BJ (cell line): ENCODE data around the gene KSR1. TPM values are rescaled to one million over a fixed set of nuclear protein-coding genes. Genes with fewer than 3 reads are reported as not detected.

Source experiments
- CTCF ChIA-PET: fragments of 350-600 bp; formaldehyde crosslinking; extraction: SDS; loops from one replicate; lab custom pipeline; 2021; ENCODE audit warnings: antibody characterized with exemption, inconsistent platforms; lab: Yijun Ruan, JAX
- POLR2A ChIA-PET: fragments of 300-600 bp; sonication (Branson Sonifier 250); formaldehyde crosslinking; extraction: SDS; loops from one replicate; lab custom pipeline; 2021; ENCODE audit warnings: antibody characterized with exemption; lab: Charles Lee
- DNase-seq: peaks from one replicate; pipeline ENCODE4 v3.0.0-alpha.2; 2011; ENCODE audit warnings: low read depth
- H3K27me3 ChIP-seq: 2 replicates; pipeline ENCODE4 v1.6.0; 2011; ENCODE audit warnings: low read length; ENCODE audit not compliant: control insufficient read depth, insufficient read depth
- H3K36me3 ChIP-seq: 2 replicates; pipeline ENCODE4 v1.5.1; 2011; ENCODE audit warnings: low read length; ENCODE audit not compliant: control insufficient read depth, insufficient read depth
- H3K4me3 ChIP-seq: 2 replicates; pipeline ENCODE4 v1.5.1; 2011; ENCODE audit warnings: low read depth, mild to moderate bottlenecking, control low read depth, low read length
- polyA plus RNA-seq: library from polyadenylated mRNA; depleted of rRNA; stranded (reverse); fragments of >200 nt; gene quantifications from 2 replicates; pipeline ENCODE4 v1.2.3, GENCODE V29; 2011
- TF ChIP-seq, protein P1 (sequence below): IDR thresholded peaks from 2 replicates; pipeline ENCODE4 v1.5.1; 2011; ENCODE audit warnings: low read depth, mild to moderate bottlenecking, control low read depth, inconsistent platforms, low read length, moderate library complexity; ENCODE audit not compliant: insufficient read depth

The KSR1 gene
- polyA plus RNA-seq, 1 experiment, result 6.8 TPM

DNA sequence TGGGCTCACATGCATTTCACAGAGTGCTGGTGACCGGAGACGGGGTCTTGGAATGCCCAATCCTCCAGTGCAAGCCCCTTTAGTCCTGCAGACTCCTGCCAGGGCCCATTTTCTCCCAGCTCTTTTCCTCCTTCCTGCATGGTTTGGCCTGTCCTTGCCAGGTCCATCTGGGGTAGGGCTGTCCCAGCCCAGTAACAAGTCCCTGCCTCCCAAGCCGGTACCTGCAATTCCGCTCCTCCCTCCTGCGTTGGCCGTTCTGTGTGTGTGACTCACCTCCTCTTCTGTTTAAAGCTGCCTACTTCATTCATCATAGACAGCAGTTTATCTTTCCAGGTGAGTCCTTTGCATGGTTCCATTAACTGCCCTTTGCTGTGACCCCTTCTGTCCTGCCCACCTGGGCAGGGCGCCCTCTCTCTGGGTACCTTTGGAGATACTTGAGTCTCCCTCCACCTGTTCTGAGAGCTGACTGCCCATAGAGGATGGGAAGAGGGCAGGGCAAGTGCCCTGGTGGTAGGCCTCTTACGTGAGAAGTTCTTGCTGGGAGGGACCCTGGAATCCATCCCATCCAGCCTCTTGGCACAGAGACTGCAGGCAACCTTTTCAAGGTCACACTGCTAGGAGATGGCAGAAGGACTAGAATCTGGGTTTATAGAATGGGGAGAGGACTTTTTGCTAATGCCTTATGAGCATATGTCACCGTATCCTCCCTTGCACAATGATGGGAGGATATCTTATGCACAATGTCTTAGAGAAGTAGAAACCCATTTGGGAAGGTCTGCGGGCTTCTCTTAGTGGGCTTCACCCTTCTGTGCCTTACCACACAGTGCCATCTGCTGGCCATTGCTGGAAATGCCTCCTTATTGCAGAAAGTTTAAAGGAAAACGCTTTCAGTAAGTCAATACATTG, 145.1 kb downstream of the KSR1 start:
- peaks cover 14% of the 10 kb centered on the region for H3K36me3 ChIP-seq
- no peaks in the 10 kb centered on the region for H3K27me3 ChIP-seq
- H3K4me3 ChIP-seq, result no peak overlapping the region
- TF ChIP-seq, protein P1, sequence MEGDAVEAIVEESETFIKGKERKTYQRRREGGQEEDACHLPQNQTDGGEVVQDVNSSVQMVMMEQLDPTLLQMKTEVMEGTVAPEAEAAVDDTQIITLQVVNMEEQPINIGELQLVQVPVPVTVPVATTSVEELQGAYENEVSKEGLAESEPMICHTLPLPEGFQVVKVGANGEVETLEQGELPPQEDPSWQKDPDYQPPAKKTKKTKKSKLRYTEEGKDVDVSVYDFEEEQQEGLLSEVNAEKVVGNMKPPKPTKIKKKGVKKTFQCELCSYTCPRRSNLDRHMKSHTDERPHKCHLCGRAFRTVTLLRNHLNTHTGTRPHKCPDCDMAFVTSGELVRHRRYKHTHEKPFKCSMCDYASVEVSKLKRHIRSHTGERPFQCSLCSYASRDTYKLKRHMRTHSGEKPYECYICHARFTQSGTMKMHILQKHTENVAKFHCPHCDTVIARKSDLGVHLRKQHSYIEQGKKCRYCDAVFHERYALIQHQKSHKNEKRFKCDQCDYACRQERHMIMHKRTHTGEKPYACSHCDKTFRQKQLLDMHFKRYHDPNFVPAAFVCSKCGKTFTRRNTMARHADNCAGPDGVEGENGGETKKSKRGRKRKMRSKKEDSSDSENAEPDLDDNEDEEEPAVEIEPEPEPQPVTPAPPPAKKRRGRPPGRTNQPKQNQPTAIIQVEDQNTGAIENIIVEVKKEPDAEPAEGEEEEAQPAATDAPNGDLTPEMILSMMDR, result peak; percentile 91
- ChIA-PET CTCF (interaction anchor here (0.6 to 25.2 kb wide), 34 partner anchors 9 to 366 kb away, joined by 3 to 415 read pairs (median 8); partner anchors contain the start of genes KSR1 and LGALS9), POLR2A (no interaction called here)
- peak; percentile 16 for DNase-seq

DNA sequence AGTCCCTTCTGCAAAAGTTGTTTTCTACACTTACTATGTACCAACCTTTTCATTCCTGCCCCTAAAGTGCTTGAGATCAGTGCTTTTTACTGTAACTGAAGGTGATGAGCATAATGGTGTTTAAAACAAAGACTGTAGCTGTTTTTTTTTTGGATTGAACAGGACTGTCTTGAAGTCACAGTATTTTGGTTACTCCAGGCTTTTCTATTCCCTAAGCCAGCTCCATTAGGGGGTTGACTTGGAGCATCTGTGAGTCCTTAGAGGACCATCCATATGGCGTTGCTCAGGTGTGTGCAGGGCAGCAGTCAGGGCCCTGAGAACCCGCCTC, 145.7 kb downstream of the KSR1 start:
- POLR2A ChIA-PET, result no interaction called here

DNA sequence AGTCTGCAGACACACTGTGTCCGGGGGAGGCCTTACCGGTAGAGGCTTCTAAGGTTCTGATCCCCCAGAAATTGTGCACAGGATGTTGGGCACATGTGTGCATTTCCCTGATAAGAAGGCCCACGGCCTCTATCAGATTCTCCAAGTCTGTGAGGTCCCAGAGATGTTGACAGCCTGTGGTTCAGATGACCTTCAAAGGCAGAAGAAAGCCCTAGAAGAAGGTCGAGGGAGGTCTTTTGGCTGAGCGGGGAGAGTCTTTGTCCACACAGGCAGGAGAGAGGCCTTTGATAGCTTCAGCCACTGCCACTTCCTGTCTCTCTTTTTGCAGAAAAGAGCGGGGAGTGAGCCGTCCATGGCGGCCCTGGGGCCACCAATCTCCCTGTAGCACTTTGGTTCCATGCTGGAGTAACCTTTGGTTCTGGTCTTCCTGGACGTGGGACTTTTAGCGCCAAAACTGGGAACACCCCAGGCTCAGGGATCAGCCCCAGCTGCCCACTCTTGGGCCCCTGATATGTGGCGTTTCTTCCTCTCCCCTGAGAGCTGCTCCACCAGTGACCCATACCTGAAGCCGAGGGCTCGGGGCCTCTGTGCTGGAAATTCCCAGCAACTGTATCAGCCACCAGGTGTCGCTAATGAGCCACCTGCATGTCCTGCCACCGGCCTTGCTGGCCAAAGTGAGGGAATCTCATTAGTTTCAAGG, 146.6 kb downstream of the KSR1 start:
- ChIA-PET CTCF (interaction anchor here (0.7 to 25.2 kb wide), 36 partner anchors 8 to 413 kb away, joined by 3 to 415 read pairs (median 4); partner anchors contain the start of genes KSR1 and LGALS9), POLR2A (no interaction called here)
- H3K36me3 ChIP-seq, result peaks cover 13% of the 10 kb centered on the region
- DNase-seq, result no peak
- TF ChIP-seq, protein P1, result peak; percentile 98
- H3K27me3 ChIP-seq, result no peaks in the 10 kb centered on the region
- no peak overlapping the region for H3K4me3 ChIP-seq

More for the DNA sequence above, 145.7 kb downstream of the KSR1 start:
- H3K27me3 ChIP-seq, result no peaks in the 10 kb centered on the region
- TF ChIP-seq, protein P1, result no peak
- H3K36me3 ChIP-seq, result peaks cover 14% of the 10 kb centered on the region
- no peak overlapping the region for H3K4me3 ChIP-seq
- CTCF ChIA-PET, result interaction anchor here (0.6 to 25.2 kb wide), 31 partner anchors 9 to 367 kb away, joined by 3 to 415 read pairs (median 5); partner anchors contain the start of genes KSR1 and LGALS9
- no peak for DNase-seq

DNA sequence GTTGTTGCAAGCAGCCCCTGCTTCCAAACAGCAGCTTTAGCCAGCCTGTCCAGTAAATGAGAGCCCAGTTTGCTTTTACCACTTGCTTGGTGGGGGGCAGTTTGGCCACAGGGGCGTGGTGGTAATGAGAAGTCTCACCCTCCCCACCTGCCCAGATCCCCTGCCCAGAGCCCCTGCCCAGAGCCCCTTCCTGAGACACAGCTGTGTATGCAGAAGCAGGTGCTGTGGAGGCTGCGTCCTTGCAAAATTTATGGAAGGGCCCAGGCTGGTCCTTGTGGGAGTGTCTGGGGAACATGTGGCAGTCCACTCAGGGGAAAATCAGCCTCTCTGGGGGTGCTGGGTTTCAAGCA, 147.1 kb downstream of the KSR1 start:
- no peak for DNase-seq
- Histone ChIP-seq H3K36me3 (peaks cover 13% of the 10 kb centered on the region), H3K4me3 (no peak overlapping the region), H3K27me3 (no peaks in the 10 kb centered on the region)
- TF ChIP-seq, protein P1, result no peak
- CTCF ChIA-PET, result interaction anchor here (0.7 to 25.2 kb wide), 26 partner anchors 8 to 413 kb away, joined by 3 to 415 read pairs (median 6); partner anchors contain the start of gene KSR1
- POLR2A ChIA-PET, result no interaction called here
